Gastrocnemius medialis (tissue), 4 donors: ENCODE measurements around the gene CPA3.

Experiments used
- POLR2A ChIP-seq, 2 donors: fragments of 450-650 bp; IDR thresholded peaks; one replicate each; pipeline ENCODE4 v1.6.1; 2017; ENCODE audit warnings: antibody characterized with exemption in 2 of 2, mild to moderate bottlenecking in 2 of 2, moderate library complexity in 2 of 2
- TF ChIP-seq, protein P1 (sequence below), 5 experiments: fragments of 450-650 bp in 3 of 5; fragments of 200-600 bp in 2 of 5; sonication (generic) in 2 of 5; IDR thresholded peaks in 4 of 5; conservative IDR thresholded peaks in 1 of 5; 1 replicate in 4 of 5; 2 replicates in 1 of 5; pipeline ENCODE4 v1.5.1; 2016 to 2019; ENCODE audit warnings: antibody characterized with exemption in 5 of 5, mild to moderate bottlenecking in 3 of 5, moderate library complexity in 3 of 5

DNA sequence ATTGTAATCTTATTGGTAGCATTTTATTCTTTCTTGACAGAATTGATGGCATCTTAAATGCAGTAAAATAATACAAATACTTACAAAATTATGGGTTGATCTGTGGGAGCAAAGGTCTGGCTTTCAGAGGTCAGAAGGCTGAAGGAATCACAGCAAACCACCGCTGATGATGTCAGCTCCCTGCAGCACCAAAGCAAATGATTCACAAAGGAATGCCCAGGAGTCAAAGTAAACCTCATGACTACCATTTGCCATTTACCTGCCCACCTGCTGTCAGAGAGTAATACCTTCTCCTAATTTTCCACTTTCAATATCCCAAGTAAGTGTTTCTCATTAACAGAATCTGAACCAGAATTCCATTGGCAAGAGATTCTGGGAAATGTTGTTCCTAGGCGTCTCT, 46.1 kb downstream of the CPA3 start:
- TF ChIP-seq POLR2A (IDR thresholded peaks at IDR 0.05), result no peak
- TF ChIP-seq, protein P1, sequence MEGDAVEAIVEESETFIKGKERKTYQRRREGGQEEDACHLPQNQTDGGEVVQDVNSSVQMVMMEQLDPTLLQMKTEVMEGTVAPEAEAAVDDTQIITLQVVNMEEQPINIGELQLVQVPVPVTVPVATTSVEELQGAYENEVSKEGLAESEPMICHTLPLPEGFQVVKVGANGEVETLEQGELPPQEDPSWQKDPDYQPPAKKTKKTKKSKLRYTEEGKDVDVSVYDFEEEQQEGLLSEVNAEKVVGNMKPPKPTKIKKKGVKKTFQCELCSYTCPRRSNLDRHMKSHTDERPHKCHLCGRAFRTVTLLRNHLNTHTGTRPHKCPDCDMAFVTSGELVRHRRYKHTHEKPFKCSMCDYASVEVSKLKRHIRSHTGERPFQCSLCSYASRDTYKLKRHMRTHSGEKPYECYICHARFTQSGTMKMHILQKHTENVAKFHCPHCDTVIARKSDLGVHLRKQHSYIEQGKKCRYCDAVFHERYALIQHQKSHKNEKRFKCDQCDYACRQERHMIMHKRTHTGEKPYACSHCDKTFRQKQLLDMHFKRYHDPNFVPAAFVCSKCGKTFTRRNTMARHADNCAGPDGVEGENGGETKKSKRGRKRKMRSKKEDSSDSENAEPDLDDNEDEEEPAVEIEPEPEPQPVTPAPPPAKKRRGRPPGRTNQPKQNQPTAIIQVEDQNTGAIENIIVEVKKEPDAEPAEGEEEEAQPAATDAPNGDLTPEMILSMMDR (IDR thresholded peaks at IDR 0.05 in 4 of 5, conservative IDR thresholded peaks at IDR 0.05 in 1 of 5), result no peak
